ENCODE data around the gene APOA1. TPM values are rescaled to one million over a fixed set of nuclear protein-coding genes. Genes with fewer than 3 reads are reported as not detected.

Gene APOA1
- polyA plus RNA-seq, 1 of the 3 experiments (the other 2 are of a cell fraction) = 0.20 TPM

DNA sequence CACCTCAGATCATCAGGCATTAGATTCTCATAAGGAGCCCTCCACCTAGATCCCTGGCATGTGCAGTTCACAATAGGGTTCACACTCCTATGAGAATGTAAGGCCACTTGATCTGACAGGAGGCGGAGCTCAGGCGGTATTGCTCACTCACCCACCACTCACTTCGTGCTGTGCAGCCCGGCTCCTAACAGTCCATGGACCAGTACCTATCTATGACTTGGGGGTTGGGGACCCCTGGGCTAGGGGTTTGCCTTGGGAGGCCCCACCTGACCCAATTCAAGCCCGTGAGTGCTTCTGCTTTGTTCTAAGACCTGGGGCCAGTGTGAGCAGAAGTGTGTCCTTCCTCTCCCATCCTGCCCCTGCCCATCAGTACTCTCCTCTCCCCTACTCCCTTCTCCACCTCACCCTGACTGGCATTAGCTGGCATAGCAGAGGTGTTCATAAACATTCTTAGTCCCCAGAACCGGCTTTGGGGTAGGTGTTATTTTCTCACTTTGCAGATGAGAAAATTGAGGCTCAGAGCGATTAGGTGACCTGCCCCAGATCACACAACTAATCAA is 5.6 kb downstream of the APOA1 start:
- H3K4me3 ChIP-seq (ENCODE audit: low read depth in 2 of 2, low read length in 1 of 2) = no peak overlapping the region
- WGBS (ENCODE audit: low lambda C conversion rate) = 88% methylated on average over 2 of the region's 7 CpGs
- no peak overlapping the region for H3K9ac ChIP-seq
- no peak overlapping the region for H2AFZ ChIP-seq (ENCODE audit: low read depth)
- ChIA-PET CTCF (interaction anchor here (1.4 kb wide), 1 partner anchor 41 kb away, joined by 3 read pairs; the partner anchor contains the start of gene APOA5), POLR2A (no interaction called here)
- H3K4me1 ChIP-seq (ENCODE audit: control insufficient read depth in 1 of 2, insufficient read depth in 2 of 2, low read depth in 1 of 2, low read length in 1 of 2) = peaks cover 0 to 27% of the 10 kb centered on the region in 2 experiments; a peak in 1 of 4 replicates
- no peaks in the 10 kb centered on the region for H4K20me1 ChIP-seq (ENCODE audit: insufficient read depth)
- no peak overlapping the region for H3K27ac ChIP-seq (ENCODE audit: low read depth in 2 of 2, low read length in 1 of 2)
- no peaks in the 10 kb centered on the region for H3K9me3 ChIP-seq
- H3K4me2 ChIP-seq = no peak overlapping the region
- H3K9me2 ChIP-seq = no peaks in the 10 kb centered on the region
- DNase-seq = no peak
- no peaks in the 10 kb centered on the region for H3K27me3 ChIP-seq (ENCODE audit: insufficient read depth)
- H3F3A ChIP-seq (replicated peaks; ENCODE audit: insufficient read depth) = no peaks in the 10 kb centered on the region
- TF ChIP-seq JUND (IDR thresholded peaks at IDR 0.05) = no peak
- TF ChIP-seq NFIC (IDR thresholded peaks at IDR 0.05; ENCODE audit: borderline replicate concordance) = no peak
- TF ChIP-seq, protein P1, sequence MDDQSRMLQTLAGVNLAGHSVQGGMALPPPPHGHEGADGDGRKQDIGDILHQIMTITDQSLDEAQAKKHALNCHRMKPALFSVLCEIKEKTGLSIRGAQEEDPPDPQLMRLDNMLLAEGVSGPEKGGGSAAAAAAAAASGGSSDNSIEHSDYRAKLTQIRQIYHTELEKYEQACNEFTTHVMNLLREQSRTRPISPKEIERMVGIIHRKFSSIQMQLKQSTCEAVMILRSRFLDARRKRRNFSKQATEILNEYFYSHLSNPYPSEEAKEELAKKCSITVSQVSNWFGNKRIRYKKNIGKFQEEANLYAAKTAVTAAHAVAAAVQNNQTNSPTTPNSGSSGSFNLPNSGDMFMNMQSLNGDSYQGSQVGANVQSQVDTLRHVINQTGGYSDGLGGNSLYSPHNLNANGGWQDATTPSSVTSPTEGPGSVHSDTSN (IDR thresholded peaks at IDR 0.05) = no peak
- TF ChIP-seq FOXJ3 (CRISPR knock-in tag; IDR thresholded peaks at IDR 0.05) = no peak
- no peak for TF ChIP-seq GABPA (IDR thresholded peaks at IDR 0.05; ENCODE audit: low read depth)
- H3K79me2 ChIP-seq (ENCODE audit: insufficient read depth) = no peaks in the 10 kb centered on the region
- no peaks in the 10 kb centered on the region for H3K36me3 ChIP-seq (replicated peaks in 1 of 2; ENCODE audit: control insufficient read depth in 1 of 2, insufficient read depth in 2 of 2, low read length in 1 of 2)

DNA sequence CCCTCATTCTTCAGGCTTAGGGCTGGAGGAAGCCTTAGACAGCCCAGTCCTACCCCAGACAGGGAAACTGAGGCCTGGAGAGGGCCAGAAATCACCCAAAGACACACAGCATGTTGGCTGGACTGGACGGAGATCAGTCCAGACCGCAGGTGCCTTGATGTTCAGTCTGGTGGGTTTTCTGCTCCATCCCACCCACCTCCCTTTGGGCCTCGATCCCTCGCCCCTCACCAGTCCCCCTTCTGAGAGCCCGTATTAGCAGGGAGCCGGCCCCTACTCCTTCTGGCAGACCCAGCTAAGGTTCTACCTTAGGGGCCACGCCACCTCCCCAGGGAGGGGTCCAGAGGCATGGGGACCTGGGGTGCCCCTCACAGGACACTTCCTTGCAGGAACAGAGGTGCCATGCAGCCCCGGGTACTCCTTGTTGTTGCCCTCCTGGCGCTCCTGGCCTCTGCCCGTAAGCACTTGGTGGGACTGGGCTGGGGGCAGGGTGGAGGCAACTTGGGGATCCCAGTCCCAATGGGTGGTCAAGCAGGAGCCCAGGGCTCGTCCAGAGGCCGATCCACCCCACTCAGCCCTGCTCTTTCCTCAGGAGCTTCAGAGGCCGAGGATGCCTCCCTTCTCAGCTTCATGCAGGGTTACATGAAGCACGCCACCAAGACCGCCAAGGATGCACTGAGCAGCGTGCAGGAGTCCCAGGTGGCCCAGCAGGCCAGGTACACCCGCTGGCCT is 7.1 kb downstream of the APOA1 start:
- no peaks in the 10 kb centered on the region for H3F3A ChIP-seq (replicated peaks; ENCODE audit: insufficient read depth)
- WGBS (ENCODE audit: low lambda C conversion rate) = 85% methylated on average over 7 of the region's 17 CpGs
- no peak overlapping the region for H2AFZ ChIP-seq (ENCODE audit: low read depth)
- H3K27me3 ChIP-seq (ENCODE audit: insufficient read depth) = no peaks in the 10 kb centered on the region
- no peak overlapping the region for H3K4me3 ChIP-seq (ENCODE audit: low read depth in 2 of 2, low read length in 1 of 2)
- H3K27ac ChIP-seq (ENCODE audit: low read depth in 2 of 2, low read length in 1 of 2) = no peak overlapping the region
- no peaks in the 10 kb centered on the region for H3K9me2 ChIP-seq
- H3K4me1 ChIP-seq (ENCODE audit: control insufficient read depth in 1 of 2, insufficient read depth in 2 of 2, low read depth in 1 of 2, low read length in 1 of 2) = peaks cover 0 to 30% of the 10 kb centered on the region in 2 experiments; a peak in 1 of 4 replicates
- H3K9me3 ChIP-seq = no peaks in the 10 kb centered on the region
- ChIA-PET POLR2A (no interaction called here), CTCF (interaction anchor here (1.0 to 1.9 kb wide), 2 partner anchors 39 to 276 kb away, joined by 5 to 7 read pairs; partner anchors contain the start of gene APOA5)
- no peak overlapping the region for H3K9ac ChIP-seq
- H3K79me2 ChIP-seq (ENCODE audit: insufficient read depth) = no peaks in the 10 kb centered on the region
- H3K4me2 ChIP-seq = no peak overlapping the region
- no peaks in the 10 kb centered on the region for H4K20me1 ChIP-seq (ENCODE audit: insufficient read depth)
- DNase-seq = no peak
- no peaks in the 10 kb centered on the region for H3K36me3 ChIP-seq (replicated peaks in 1 of 2; ENCODE audit: control insufficient read depth in 1 of 2, insufficient read depth in 2 of 2, low read length in 1 of 2)
- TF ChIP-seq, protein P2, sequence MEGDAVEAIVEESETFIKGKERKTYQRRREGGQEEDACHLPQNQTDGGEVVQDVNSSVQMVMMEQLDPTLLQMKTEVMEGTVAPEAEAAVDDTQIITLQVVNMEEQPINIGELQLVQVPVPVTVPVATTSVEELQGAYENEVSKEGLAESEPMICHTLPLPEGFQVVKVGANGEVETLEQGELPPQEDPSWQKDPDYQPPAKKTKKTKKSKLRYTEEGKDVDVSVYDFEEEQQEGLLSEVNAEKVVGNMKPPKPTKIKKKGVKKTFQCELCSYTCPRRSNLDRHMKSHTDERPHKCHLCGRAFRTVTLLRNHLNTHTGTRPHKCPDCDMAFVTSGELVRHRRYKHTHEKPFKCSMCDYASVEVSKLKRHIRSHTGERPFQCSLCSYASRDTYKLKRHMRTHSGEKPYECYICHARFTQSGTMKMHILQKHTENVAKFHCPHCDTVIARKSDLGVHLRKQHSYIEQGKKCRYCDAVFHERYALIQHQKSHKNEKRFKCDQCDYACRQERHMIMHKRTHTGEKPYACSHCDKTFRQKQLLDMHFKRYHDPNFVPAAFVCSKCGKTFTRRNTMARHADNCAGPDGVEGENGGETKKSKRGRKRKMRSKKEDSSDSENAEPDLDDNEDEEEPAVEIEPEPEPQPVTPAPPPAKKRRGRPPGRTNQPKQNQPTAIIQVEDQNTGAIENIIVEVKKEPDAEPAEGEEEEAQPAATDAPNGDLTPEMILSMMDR (IDR thresholded peaks at IDR 0.05) = no peak
- TF ChIP-seq, protein P3, sequence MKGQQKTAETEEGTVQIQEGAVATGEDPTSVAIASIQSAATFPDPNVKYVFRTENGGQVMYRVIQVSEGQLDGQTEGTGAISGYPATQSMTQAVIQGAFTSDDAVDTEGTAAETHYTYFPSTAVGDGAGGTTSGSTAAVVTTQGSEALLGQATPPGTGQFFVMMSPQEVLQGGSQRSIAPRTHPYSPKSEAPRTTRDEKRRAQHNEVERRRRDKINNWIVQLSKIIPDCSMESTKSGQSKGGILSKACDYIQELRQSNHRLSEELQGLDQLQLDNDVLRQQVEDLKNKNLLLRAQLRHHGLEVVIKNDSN (IDR thresholded peaks at IDR 0.05; ENCODE audit: borderline replicate concordance, low read depth) = no peak
- TF ChIP-seq FOSL2 (IDR thresholded peaks at IDR 0.05; ENCODE audit: borderline replicate concordance, low read depth) (no peak), CHD2 (IDR thresholded peaks at IDR 0.05; ENCODE audit: low read length, partially characterized antibody) (no peak), TEAD4 (IDR thresholded peaks at IDR 0.05; ENCODE audit: borderline replicate concordance, insufficient read depth) (no peak), YY1 (IDR thresholded peaks at IDR 0.05; ENCODE audit: low read depth) (no peak), TCF12 (IDR thresholded peaks at IDR 0.05) (no peak), EZH2phosphoT487 (IDR thresholded peaks at IDR 0.05; ENCODE audit: borderline replicate concordance, low read depth) (no peak), RCOR1 (IDR thresholded peaks at IDR 0.05; ENCODE audit: low read length) (no peak), FOXJ3 (CRISPR knock-in tag; IDR thresholded peaks at IDR 0.05) (no peak), POLR2AphosphoS5 (IDR thresholded peaks at IDR 0.05; ENCODE audit: low read depth, low read length) (no peak), SMC3 (IDR thresholded peaks at IDR 0.05; ENCODE audit: low read depth, low read length) (no peak)
- TF ChIP-seq, protein P4, sequence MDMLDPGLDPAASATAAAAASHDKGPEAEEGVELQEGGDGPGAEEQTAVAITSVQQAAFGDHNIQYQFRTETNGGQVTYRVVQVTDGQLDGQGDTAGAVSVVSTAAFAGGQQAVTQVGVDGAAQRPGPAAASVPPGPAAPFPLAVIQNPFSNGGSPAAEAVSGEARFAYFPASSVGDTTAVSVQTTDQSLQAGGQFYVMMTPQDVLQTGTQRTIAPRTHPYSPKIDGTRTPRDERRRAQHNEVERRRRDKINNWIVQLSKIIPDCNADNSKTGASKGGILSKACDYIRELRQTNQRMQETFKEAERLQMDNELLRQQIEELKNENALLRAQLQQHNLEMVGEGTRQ (IDR thresholded peaks at IDR 0.05; ENCODE audit: borderline replicate concordance, low read depth, low read length) = no peak
- TF ChIP-seq, protein P1 (IDR thresholded peaks at IDR 0.05) = no peak
